ENCODE measurements around the gene NUP107.

- TF ChIP-seq, protein P1, sequence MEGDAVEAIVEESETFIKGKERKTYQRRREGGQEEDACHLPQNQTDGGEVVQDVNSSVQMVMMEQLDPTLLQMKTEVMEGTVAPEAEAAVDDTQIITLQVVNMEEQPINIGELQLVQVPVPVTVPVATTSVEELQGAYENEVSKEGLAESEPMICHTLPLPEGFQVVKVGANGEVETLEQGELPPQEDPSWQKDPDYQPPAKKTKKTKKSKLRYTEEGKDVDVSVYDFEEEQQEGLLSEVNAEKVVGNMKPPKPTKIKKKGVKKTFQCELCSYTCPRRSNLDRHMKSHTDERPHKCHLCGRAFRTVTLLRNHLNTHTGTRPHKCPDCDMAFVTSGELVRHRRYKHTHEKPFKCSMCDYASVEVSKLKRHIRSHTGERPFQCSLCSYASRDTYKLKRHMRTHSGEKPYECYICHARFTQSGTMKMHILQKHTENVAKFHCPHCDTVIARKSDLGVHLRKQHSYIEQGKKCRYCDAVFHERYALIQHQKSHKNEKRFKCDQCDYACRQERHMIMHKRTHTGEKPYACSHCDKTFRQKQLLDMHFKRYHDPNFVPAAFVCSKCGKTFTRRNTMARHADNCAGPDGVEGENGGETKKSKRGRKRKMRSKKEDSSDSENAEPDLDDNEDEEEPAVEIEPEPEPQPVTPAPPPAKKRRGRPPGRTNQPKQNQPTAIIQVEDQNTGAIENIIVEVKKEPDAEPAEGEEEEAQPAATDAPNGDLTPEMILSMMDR (IDR thresholded peaks at IDR 0.05; ENCODE audit: low read depth, low read length): no peak
- no peak for TF ChIP-seq EZH2phosphoT487 (IDR thresholded peaks at IDR 0.05; ENCODE audit: low read depth)
Observed at GRCh38 chr12:68788554-68789143, 101.9 kb downstream of the NUP107 start.
